AG04449 (cell line): ENCODE measurements around the gene PLPPR4.

Source experiments
- CTCF ChIA-PET: fragments of 350-600 bp; formaldehyde crosslinking; extraction: SDS; loops from one replicate; lab custom pipeline; 2021; ENCODE audit warnings: antibody characterized with exemption; lab: Yijun Ruan, JAX
- POLR2A ChIA-PET: fragments of 400-600, 350-600 bp; formaldehyde crosslinking; extraction: SDS; loops from one replicate; lab custom pipeline; 2020; ENCODE audit warnings: antibody characterized with exemption, inconsistent platforms; lab: Yijun Ruan, JAX
- DNase-seq: peaks from one replicate; pipeline ENCODE4 v3.0.0-alpha.2; 2010; ENCODE audit warnings: low read depth, low spot score
- H3K4me3 ChIP-seq: 2 replicates; pipeline ENCODE4 v1.5.1; 2011; ENCODE audit warnings: low read depth, mild to moderate bottlenecking, control low read depth, low read length
- CTCF ChIP-seq: IDR thresholded peaks from one replicate; pipeline ENCODE4 v1.5.1; 2011; ENCODE audit warnings: mild to moderate bottlenecking, moderate library complexity, low read length, control low read depth, inconsistent platforms; ENCODE audit not compliant: insufficient read depth; ENCODE audit errors: missing control alignments

The PLPPR4 gene

GRCh38 chr1:99315305-99315704 is 51.0 kb downstream of the PLPPR4 start:
- no peak for TF ChIP-seq CTCF
- no peak for DNase-seq
- ChIA-PET CTCF (no interaction called here), POLR2A (no interaction called here)
- H3K4me3 ChIP-seq, result no peak overlapping the region

GRCh38 chr1:99326215-99326949 is 62.1 kb downstream of the PLPPR4 start:
- no peak for DNase-seq
- no peak overlapping the region for H3K4me3 ChIP-seq
- peak; percentile 13 for TF ChIP-seq CTCF
- CTCF ChIA-PET, result interaction anchor here (1.0 to 1.4 kb wide), 4 partner anchors 150 to 381 kb away, joined by 3 to 4 read pairs (median 4); no protein-coding TSS in a partner anchor
- POLR2A ChIA-PET, result no interaction called here

GRCh38 chr1:99327357-99327756 is 63.1 kb downstream of the PLPPR4 start:
- TF ChIP-seq CTCF, result no peak
- CTCF ChIA-PET, result interaction anchor here (0.6 to 1.4 kb wide), 3 partner anchors 154 to 394 kb away, joined by 3 to 4 read pairs (median 3); no protein-coding TSS in a partner anchor
- DNase-seq, result no peak
- no peak overlapping the region for H3K4me3 ChIP-seq
- POLR2A ChIA-PET, result no interaction called here

GRCh38 chr1:99328171-99328570 is 63.9 kb downstream of the PLPPR4 start:
- no peak for DNase-seq
- TF ChIP-seq CTCF, result no peak
- ChIA-PET CTCF (no interaction called here), POLR2A (no interaction called here)
- no peak overlapping the region for H3K4me3 ChIP-seq

- DNase-seq, result no peak
- TF ChIP-seq CTCF, result no peak
- POLR2A ChIA-PET, result no interaction called here
- H3K4me3 ChIP-seq, result no peak overlapping the region
- CTCF ChIA-PET, result no interaction called here
Measured at GRCh38 chr1:99331083-99331482, 66.8 kb downstream of the PLPPR4 start.

- CTCF ChIA-PET, result no interaction called here
- no peak for TF ChIP-seq CTCF
- H3K4me3 ChIP-seq, result no peak overlapping the region
- POLR2A ChIA-PET, result no interaction called here
- DNase-seq, result no peak
Measured at GRCh38 chr1:99331636-99332035, 67.3 kb downstream of the PLPPR4 start.
